GM23338 (cell line): ENCODE results near the gene UBALD1. TPM values are rescaled to one million over a fixed set of nuclear protein-coding genes. Genes with fewer than 3 reads are reported as not detected.

Source experiments
- ATAC-seq: fragments of 200-7000 bp; cut with Tn5 transposase; 3 replicates; pipeline ENCODE4 v1.9.1; 2020
- DNase-seq: peaks from one replicate; pipeline ENCODE4 v3.0.0-alpha.2; 2015; ENCODE audit warnings: low spot score
- H2AFZ ChIP-seq: fragments of 200-600 bp; sonication (generic); 2 replicates; pipeline ENCODE4 v1.8.0; 2016; ENCODE audit warnings: antibody characterized with exemption, mild to moderate bottlenecking, moderate library complexity
- H3F3A ChIP-seq: fragments of 200-600 bp; sonication (generic); replicated peaks from 2 replicates; pipeline ENCODE4 v1.8.0; 2017; ENCODE audit warnings: antibody characterized with exemption, mixed run types, low read depth
- H3K27ac ChIP-seq: fragments of 200-600 bp; sonication (generic); 2 replicates; pipeline ENCODE4 v1.6.1; 2016; ENCODE audit warnings: low read depth
- H3K27me3 ChIP-seq: fragments of 200-600 bp; sonication (generic); 2 replicates; pipeline ENCODE4 v1.8.0; 2016; ENCODE audit warnings: mild to moderate bottlenecking, mixed run types, moderate library complexity; ENCODE audit not compliant: insufficient read depth
- H3K36me3 ChIP-seq: fragments of 200-600 bp; sonication (generic); 2 replicates; pipeline ENCODE4 v1.8.0; 2016; ENCODE audit warnings: mild to moderate bottlenecking; ENCODE audit not compliant: insufficient read depth
- H3K4me1 ChIP-seq: fragments of 200-600 bp; sonication (generic); 2 replicates; pipeline ENCODE4 v1.8.0; 2016; ENCODE audit warnings: mild to moderate bottlenecking, moderate library complexity; ENCODE audit not compliant: insufficient read depth
- H3K4me2 ChIP-seq: fragments of 200-600 bp; sonication (generic); 2 replicates; pipeline ENCODE4 v1.7.1; 2017; ENCODE audit warnings: mixed run types
- H3K4me3 ChIP-seq: fragments of 200-600 bp; sonication (generic); 2 replicates; pipeline ENCODE4 v1.6.1; 2016; ENCODE audit warnings: mixed run types
- H3K79me2 ChIP-seq: fragments of 200-600 bp; sonication (generic); replicated peaks from 2 replicates; pipeline ENCODE4 v1.8.0; 2017; ENCODE audit warnings: mild to moderate bottlenecking; ENCODE audit not compliant: insufficient read depth
- H3K9me2 ChIP-seq: fragments of 200-600 bp; sonication (generic); 2 replicates; pipeline ENCODE4 v1.8.0; 2017; ENCODE audit not compliant: insufficient read depth
- H4K20me1 ChIP-seq: fragments of 200-600 bp; sonication (generic); replicated peaks from 2 replicates; pipeline ENCODE4 v1.8.0; 2017; ENCODE audit warnings: mild to moderate bottlenecking; ENCODE audit not compliant: insufficient read depth
- H3K27ac Mint-ChIP-seq: 2 replicates; pipeline ENCODE4 v1.8.0; 2020; ENCODE audit warnings: inconsistent platforms, mild to moderate bottlenecking, moderate library complexity, mixed read lengths
- H3K27me3 Mint-ChIP-seq: 3 replicates; pipeline ENCODE4 v1.8.0; 2022; ENCODE audit warnings: low read depth, mild to moderate bottlenecking, moderate library complexity, mixed read lengths, inconsistent platforms; ENCODE audit not compliant: insufficient read depth, poor library complexity
- H3K36me3 Mint-ChIP-seq: 3 replicates; pipeline ENCODE4 v1.8.0; 2021; ENCODE audit warnings: low read depth, mild to moderate bottlenecking, inconsistent platforms, moderate library complexity, mixed read lengths
- H3K4me1 Mint-ChIP-seq: 3 replicates; pipeline ENCODE4 v1.8.0; 2020; ENCODE audit warnings: mild to moderate bottlenecking, inconsistent platforms, mixed read lengths
- H3K4me3 Mint-ChIP-seq: 3 replicates; pipeline ENCODE4 v1.8.0; 2021; ENCODE audit warnings: moderate library complexity, mild to moderate bottlenecking, inconsistent platforms, mixed read lengths
- H3K9me3 Mint-ChIP-seq: 3 replicates; pipeline ENCODE4 v1.8.0; 2020; ENCODE audit warnings: moderate library complexity, mild to moderate bottlenecking, inconsistent platforms, mixed read lengths
- CREB1 ChIP-seq: fragments of 250-450 bp; sonication (Bioruptor Pico); IDR thresholded peaks from 2 replicates; pipeline ENCODE4 v1.5.0; 2020; ENCODE audit warnings: low read depth, mild to moderate bottlenecking, moderate library complexity
- CTCF ChIP-seq, 2 experiments: fragments of 200-600 bp in 1 of 2; sonication (generic) in 1 of 2; conservative IDR thresholded peaks; 2 replicates each; pipeline versions ENCODE4 v1.5.1 to v1.6.1; 2016 to 2017; ENCODE audit warnings: antibody characterized with exemption in 2 of 2, low read depth in 2 of 2, mild to moderate bottlenecking in 2 of 2, moderate library complexity in 1 of 2
- ETS1 ChIP-seq: IDR thresholded peaks from 2 replicates; pipeline ENCODE4 v1.6.1; 2016; ENCODE audit warnings: antibody characterized with exemption
- EZH2phosphoT487 ChIP-seq: fragments of 200-600 bp; sonication (generic); IDR thresholded peaks from one replicate; pipeline ENCODE4 v1.8.1; 2018; ENCODE audit warnings: antibody characterized with exemption; ENCODE audit not compliant: unreplicated experiment
- JUNB ChIP-seq: IDR thresholded peaks from one replicate; pipeline ENCODE4 v1.6.1; 2016; ENCODE audit warnings: antibody characterized with exemption; ENCODE audit not compliant: unreplicated experiment
- NANOG ChIP-seq: IDR thresholded peaks from 2 replicates; pipeline ENCODE4 v1.6.1; 2016; ENCODE audit warnings: antibody characterized with exemption, borderline replicate concordance
- POLR2AphosphoS5 ChIP-seq: IDR thresholded peaks from 2 replicates; pipeline ENCODE4 v1.6.1; 2016; ENCODE audit warnings: antibody characterized with exemption, low read depth
- REST ChIP-seq: IDR thresholded peaks from one replicate; pipeline ENCODE4 v1.6.1; 2018; ENCODE audit warnings: antibody characterized with exemption; ENCODE audit not compliant: unreplicated experiment
- STAT1 ChIP-seq: IDR thresholded peaks from one replicate; pipeline ENCODE4 v1.6.1; 2016; ENCODE audit warnings: antibody characterized with exemption; ENCODE audit not compliant: unreplicated experiment
- ZNF114 ChIP-seq: fragments of 250-450 bp; sonication (Bioruptor Pico); IDR thresholded peaks from 2 replicates; pipeline ENCODE4 v1.5.0; 2020; ENCODE audit warnings: mild to moderate bottlenecking, moderate library complexity
- ZNF331 ChIP-seq: fragments of 250-450 bp; sonication (Bioruptor Pico); IDR thresholded peaks from 2 replicates; pipeline ENCODE4 v1.5.0; 2020; ENCODE audit warnings: low read depth, mild to moderate bottlenecking, moderate library complexity
- polyA plus RNA-seq: library from polyadenylated mRNA; unstranded; fragments of >200 nt; fragmentation: Nextera tagmentation; extraction: Ambion mirVana; gene quantifications from 2 replicates; pipeline ENCODE4 v1.2.1, GENCODE V29; 2016
- total RNA-seq: library from RNA; depleted of rRNA; stranded (reverse); fragments of >200 nt; shearing (Covaris generic); gene quantifications from 2 replicates; pipeline ENCODE4 v1.2.3, GENCODE V29; 2014

Gene UBALD1
- total and polyA plus RNA-seq, 2 experiments from 2014 or later: 20.7 to 32.8 TPM

DNA sequence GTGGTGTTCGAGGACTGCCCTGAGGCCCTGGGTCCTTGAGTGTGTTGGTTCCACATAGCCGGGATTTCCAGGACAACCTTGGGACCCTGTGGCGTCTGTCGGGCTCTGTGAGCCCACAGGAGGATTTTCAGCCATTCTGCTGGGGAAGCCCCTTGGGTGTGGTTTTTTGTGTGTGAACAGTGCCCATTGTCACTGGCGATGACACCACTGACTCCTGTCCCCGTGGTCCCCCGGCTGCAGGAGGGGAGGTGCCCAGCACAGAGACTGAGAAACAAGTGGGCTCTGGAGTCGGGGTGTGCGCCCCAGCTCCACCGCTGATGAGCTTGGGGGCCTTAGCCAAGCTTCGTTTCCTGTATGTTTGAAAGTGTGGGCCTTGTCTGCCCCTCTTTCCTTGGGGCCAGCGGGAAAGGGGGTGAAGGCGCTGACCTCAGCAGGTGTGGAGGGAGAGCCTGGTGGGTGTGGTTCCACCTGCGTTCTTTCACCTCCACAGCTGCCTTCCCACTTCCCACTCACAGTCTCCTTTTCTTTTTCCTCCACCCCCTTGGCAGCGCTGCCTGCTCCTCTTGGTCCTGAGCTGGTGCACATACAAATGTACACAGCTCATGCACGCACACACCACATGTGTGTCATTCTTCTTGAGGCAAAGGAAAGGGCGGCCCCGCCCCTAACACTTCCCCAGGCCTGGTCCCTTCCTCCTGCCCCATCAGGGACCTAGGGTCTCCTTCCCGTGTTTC lies 26.1 kb upstream of the UBALD1 start:
- Mint-ChIP-seq H3K4me3 (no peak overlapping the region), H3K27me3 (peaks cover 10% of the 10 kb centered on the region), H3K27ac (no peak overlapping the region), H3K36me3 (no peaks in the 10 kb centered on the region; the same call in 1 of the 3 replicates), H3K4me1 (peaks cover 7% of the 10 kb centered on the region; the same call in 2 of the 3 replicates), H3K9me3 (no peaks in the 10 kb centered on the region)
- Histone ChIP-seq H2AFZ (no peak overlapping the region), H3K4me3 (no peak overlapping the region), H3F3A (0 out of 2 replicates have a peak, but pooled peaks cover 2% of the 10 kb centered on the region), H3K79me2 (peaks cover 92% of the 10 kb centered on the region), H3K4me1 (no peaks in the 10 kb centered on the region), H3K27ac (peak overlapping the region; percentile 74; the same call in 1 of the 2 replicates), H3K4me2 (no peak overlapping the region), H4K20me1 (peaks cover 4% of the 10 kb centered on the region), H3K9me2 (no peaks in the 10 kb centered on the region), H3K36me3 (no peaks in the 10 kb centered on the region), H3K27me3 (no peaks in the 10 kb centered on the region)
- DNase-seq: no peak
- ATAC-seq: no peak
- TF ChIP-seq CREB1 (CRISPR knock-in tag) (no peak), JUNB (no peak), NANOG (no peak), ETS1 (no peak), STAT1 (no peak), CTCF (conservative IDR thresholded peaks at IDR 0.05; ENCODE audit: low read depth in 2 of 2) (no peak), EZH2phosphoT487 (no peak), ZNF114 (CRISPR knock-in tag) (no peak)

DNA sequence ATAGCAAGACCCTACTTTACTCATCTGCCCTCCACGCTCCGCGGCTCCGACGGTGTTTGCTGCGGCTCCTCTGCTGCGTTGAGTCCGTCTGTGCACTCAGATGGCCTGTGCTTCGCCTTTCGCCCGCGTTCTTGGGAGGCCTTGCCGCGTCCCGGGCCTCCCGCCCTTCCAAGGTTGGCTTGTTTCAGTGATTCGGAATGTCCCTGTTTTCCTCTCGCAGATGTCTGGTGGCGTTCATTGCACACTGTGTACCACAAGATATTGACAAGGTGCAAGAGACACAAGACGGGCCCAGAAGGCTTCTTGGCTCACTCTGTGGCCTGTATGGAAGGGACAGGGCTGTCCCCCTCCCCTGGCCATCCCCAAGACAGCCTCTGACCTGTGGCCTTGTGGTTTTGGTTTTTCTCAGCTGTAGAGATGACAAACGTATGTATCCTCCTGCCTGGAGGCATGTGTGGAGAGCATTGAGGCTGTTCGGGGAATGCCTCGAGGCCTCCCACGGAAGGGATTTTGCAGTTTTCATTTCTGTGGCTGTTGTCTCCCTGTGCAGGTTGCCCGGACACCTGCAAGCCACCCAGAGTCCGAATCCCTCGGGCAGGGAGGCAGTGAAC lies 25.3 kb upstream of the UBALD1 start:
- H3K27ac ChIP-seq: peak overlapping the region; percentile 74; the same call in 1 of the 2 replicates
- no peaks in the 10 kb centered on the region for H3K9me2 ChIP-seq
- 0 out of 2 replicates have a peak, but pooled peaks cover 2% of the 10 kb centered on the region for H3F3A ChIP-seq
- H3K4me2 ChIP-seq: no peak overlapping the region
- Mint-ChIP-seq H3K36me3 (no peaks in the 10 kb centered on the region; the same call in 1 of the 3 replicates), H3K4me1 (peaks cover 7% of the 10 kb centered on the region; the same call in 2 of the 3 replicates), H3K27ac (peak overlapping the region; percentile 64; the same call in 1 of the 2 replicates), H3K9me3 (no peaks in the 10 kb centered on the region), H3K4me3 (no peak overlapping the region), H3K27me3 (peaks cover 10% of the 10 kb centered on the region)
- no peak for ATAC-seq
- no peak for DNase-seq
- H3K4me3 ChIP-seq: no peak overlapping the region
- no peaks in the 10 kb centered on the region; the same call in none of the 2 replicates for H4K20me1 ChIP-seq
- no peak overlapping the region for H2AFZ ChIP-seq
- H3K36me3 ChIP-seq: no peaks in the 10 kb centered on the region
- no peaks in the 10 kb centered on the region for H3K27me3 ChIP-seq
- no peaks in the 10 kb centered on the region for H3K4me1 ChIP-seq
- H3K79me2 ChIP-seq: peaks cover 91% of the 10 kb centered on the region
- TF ChIP-seq REST (no peak), POLR2AphosphoS5 (no peak), JUNB (no peak), ZNF114 (CRISPR knock-in tag) (no peak), EZH2phosphoT487 (no peak), ZNF331 (CRISPR knock-in tag) (no peak)
